Peyer's patch (tissue), 4 donors: ENCODE results near the gene KLHL17.

Source experiments
- POLR2A ChIP-seq, 2 donors: fragments of 450-650 bp; IDR thresholded peaks; one replicate each; pipeline ENCODE4 v1.5.1; 2017; ENCODE audit warnings: antibody characterized with exemption in 2 of 2, mild to moderate bottlenecking in 2 of 2, moderate library complexity in 2 of 2
- TF ChIP-seq, protein P1 (sequence below), 6 experiments: fragments of 450-650 bp in 4 of 6; fragments of 200-600 bp in 2 of 6; sonication (generic) in 1 of 6; IDR thresholded peaks; one replicate each; pipeline ENCODE4 v1.5.1; 2017 to 2019; ENCODE audit warnings: antibody characterized with exemption in 6 of 6, mild to moderate bottlenecking in 3 of 6, moderate library complexity in 1 of 6

DNA sequence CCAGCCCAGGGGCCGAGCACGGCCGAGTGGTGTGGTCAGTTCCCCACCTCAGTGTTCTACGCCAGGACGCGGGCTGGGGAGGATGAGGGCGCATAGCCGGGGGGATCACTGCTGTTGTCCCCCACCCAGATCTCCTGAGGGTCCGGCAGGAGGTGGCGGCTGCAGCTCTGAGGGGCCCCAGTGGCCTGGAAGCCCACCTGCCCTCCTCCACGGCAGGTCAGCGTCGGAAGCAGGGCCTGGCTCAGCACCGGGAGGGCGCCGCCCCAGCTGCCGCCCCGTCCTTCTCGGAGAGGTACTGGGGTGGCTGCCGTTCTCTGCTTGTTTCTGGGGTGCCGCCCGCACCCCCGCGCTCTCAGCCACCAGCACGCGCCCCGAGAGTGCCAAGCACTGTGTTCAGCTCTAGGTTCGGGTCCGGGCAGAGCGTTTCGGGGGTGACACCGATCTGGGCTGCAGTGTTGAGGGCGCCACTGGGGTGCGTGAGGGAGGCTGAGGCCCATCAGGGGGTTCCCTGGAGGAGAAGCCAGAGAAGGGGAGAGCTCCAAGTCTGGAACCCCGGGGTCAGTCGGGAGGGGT lies 19.3 kb upstream of the KLHL17 start:
- TF ChIP-seq, protein P1, sequence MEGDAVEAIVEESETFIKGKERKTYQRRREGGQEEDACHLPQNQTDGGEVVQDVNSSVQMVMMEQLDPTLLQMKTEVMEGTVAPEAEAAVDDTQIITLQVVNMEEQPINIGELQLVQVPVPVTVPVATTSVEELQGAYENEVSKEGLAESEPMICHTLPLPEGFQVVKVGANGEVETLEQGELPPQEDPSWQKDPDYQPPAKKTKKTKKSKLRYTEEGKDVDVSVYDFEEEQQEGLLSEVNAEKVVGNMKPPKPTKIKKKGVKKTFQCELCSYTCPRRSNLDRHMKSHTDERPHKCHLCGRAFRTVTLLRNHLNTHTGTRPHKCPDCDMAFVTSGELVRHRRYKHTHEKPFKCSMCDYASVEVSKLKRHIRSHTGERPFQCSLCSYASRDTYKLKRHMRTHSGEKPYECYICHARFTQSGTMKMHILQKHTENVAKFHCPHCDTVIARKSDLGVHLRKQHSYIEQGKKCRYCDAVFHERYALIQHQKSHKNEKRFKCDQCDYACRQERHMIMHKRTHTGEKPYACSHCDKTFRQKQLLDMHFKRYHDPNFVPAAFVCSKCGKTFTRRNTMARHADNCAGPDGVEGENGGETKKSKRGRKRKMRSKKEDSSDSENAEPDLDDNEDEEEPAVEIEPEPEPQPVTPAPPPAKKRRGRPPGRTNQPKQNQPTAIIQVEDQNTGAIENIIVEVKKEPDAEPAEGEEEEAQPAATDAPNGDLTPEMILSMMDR (IDR thresholded peaks at IDR 0.05) = no peak
- TF ChIP-seq POLR2A (IDR thresholded peaks at IDR 0.05) = no peak
